ENCODE data around the gene ZDHHC14.

DNA sequence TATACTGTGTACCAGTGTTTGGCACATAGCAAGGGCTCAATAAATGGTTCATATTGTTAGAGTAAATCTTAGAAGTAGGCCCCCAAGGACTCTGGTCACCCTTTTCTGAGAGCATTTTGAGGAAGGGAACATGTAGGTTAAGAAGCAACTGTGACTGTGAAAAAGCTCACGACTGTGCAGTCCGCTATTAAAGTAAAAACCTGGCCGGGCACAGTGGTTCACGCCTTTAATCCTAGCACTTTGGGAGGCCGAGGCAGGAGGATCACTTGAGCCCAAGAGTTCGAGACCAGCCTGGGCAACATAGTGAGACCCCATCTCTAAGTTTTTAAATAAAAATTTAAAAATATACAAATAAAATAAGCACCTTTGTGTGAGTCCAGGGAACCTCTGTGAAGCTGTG lies 5.0 kb downstream of the ZDHHC14 start:
- TF ChIP-seq CEBPB (IDR thresholded peaks at IDR 0.05), result no peak
- no peak for TF ChIP-seq CTCF (IDR thresholded peaks at IDR 0.05)
- no peak for TF ChIP-seq EP300 (IDR thresholded peaks at IDR 0.05)
- no peak for TF ChIP-seq JUNB (IDR thresholded peaks at IDR 0.05)
- no peak for TF ChIP-seq RNF2 (IDR thresholded peaks at IDR 0.05; ENCODE audit: borderline replicate concordance, low read depth)
- no peak for TF ChIP-seq RAD21 (conservative IDR thresholded peaks at IDR 0.05 in 1 of 2, IDR thresholded peaks at IDR 0.05 in 1 of 2)
- TF ChIP-seq SMC3 (IDR thresholded peaks at IDR 0.05), result no peak
- TF ChIP-seq KDM5A (IDR thresholded peaks at IDR 0.05), result no peak
- no peak for TF ChIP-seq MAX (IDR thresholded peaks at IDR 0.05)
- no peak for TF ChIP-seq NR3C1 (IDR thresholded peaks at IDR 0.05)
- TF ChIP-seq FOSL2 (IDR thresholded peaks at IDR 0.05), result no peak
- TF ChIP-seq FOSL2 (CRISPR knock-in tag; IDR thresholded peaks at IDR 0.05), result no peak
- TF ChIP-seq HDAC2 (IDR thresholded peaks at IDR 0.05), result no peak

Data from A549 (cell line).